ENCODE measurements around the gene SIPA1L3.

The SIPA1L3 gene

GRCh38 chr19:37893845-37894575 lies 13.0 kb upstream of the SIPA1L3 start:
- no peak for TF ChIP-seq MAX (IDR thresholded peaks at IDR 0.05; ENCODE audit: low read depth, low read length)
- no peak for TF ChIP-seq POLR2A (IDR thresholded peaks at IDR 0.05; ENCODE audit: extremely low read depth, insufficient read length)
- no peak for TF ChIP-seq MYC (IDR thresholded peaks at IDR 0.05; ENCODE audit: low read depth, low read length)
- DNase-seq (ENCODE audit: low read depth): no peak
- no peak overlapping the region for H3K4me3 ChIP-seq (ENCODE audit: low read depth, low read length)

GRCh38 chr19:37896180-37896579 lies 10.8 kb upstream of the SIPA1L3 start:
- H3K4me3 ChIP-seq (ENCODE audit: low read depth, low read length): no peak overlapping the region
- no peak for TF ChIP-seq MYC (IDR thresholded peaks at IDR 0.05; ENCODE audit: low read depth, low read length)
- no peak for TF ChIP-seq POLR2A (IDR thresholded peaks at IDR 0.05; ENCODE audit: extremely low read depth, insufficient read length)
- no peak for TF ChIP-seq CTCF (IDR thresholded peaks at IDR 0.05; ENCODE audit: low read depth, low read length)
- no peak for TF ChIP-seq MAX (IDR thresholded peaks at IDR 0.05; ENCODE audit: low read depth, low read length)
- DNase-seq (ENCODE audit: low read depth): no peak

- no peak for TF ChIP-seq MYC (IDR thresholded peaks at IDR 0.05; ENCODE audit: low read depth, low read length)
- no peak for TF ChIP-seq MAX (IDR thresholded peaks at IDR 0.05; ENCODE audit: low read depth, low read length)
- TF ChIP-seq CTCF (IDR thresholded peaks at IDR 0.05; ENCODE audit: low read depth, low read length): no peak
- TF ChIP-seq POLR2A (IDR thresholded peaks at IDR 0.05; ENCODE audit: extremely low read depth, insufficient read length): no peak
- DNase-seq (ENCODE audit: low read depth): no peak
- H3K4me3 ChIP-seq (ENCODE audit: low read depth, low read length): no peak overlapping the region
These were observed 7.6 kb upstream of the SIPA1L3 start for GRCh38 chr19:37899453-37899852.

GRCh38 chr19:37899966-37900365 lies 7.0 kb upstream of the SIPA1L3 start:
- no peak overlapping the region for H3K4me3 ChIP-seq (ENCODE audit: low read depth, low read length)
- TF ChIP-seq CTCF (IDR thresholded peaks at IDR 0.05; ENCODE audit: low read depth, low read length) (no peak), MYC (IDR thresholded peaks at IDR 0.05; ENCODE audit: low read depth, low read length) (no peak), MAX (IDR thresholded peaks at IDR 0.05; ENCODE audit: low read depth, low read length) (no peak), POLR2A (IDR thresholded peaks at IDR 0.05; ENCODE audit: extremely low read depth, insufficient read length) (no peak)
- DNase-seq (ENCODE audit: low read depth): no peak

GRCh38 chr19:37902668-37903067 lies 4.3 kb upstream of the SIPA1L3 start:
- TF ChIP-seq MAX (IDR thresholded peaks at IDR 0.05; ENCODE audit: low read depth, low read length) (no peak), CTCF (IDR thresholded peaks at IDR 0.05; ENCODE audit: low read depth, low read length) (peak; percentile 53), POLR2A (IDR thresholded peaks at IDR 0.05; ENCODE audit: extremely low read depth, insufficient read length) (no peak), MYC (IDR thresholded peaks at IDR 0.05; ENCODE audit: low read depth, low read length) (no peak)
- DNase-seq (ENCODE audit: low read depth): peak; percentile 76
- H3K4me3 ChIP-seq (ENCODE audit: low read depth, low read length): no peak overlapping the region

- TF ChIP-seq CTCF (IDR thresholded peaks at IDR 0.05; ENCODE audit: low read depth, low read length) (no peak), MYC (IDR thresholded peaks at IDR 0.05; ENCODE audit: low read depth, low read length) (no peak), MAX (IDR thresholded peaks at IDR 0.05; ENCODE audit: low read depth, low read length) (no peak), POLR2A (IDR thresholded peaks at IDR 0.05; ENCODE audit: extremely low read depth, insufficient read length) (no peak)
- H3K4me3 ChIP-seq (ENCODE audit: low read depth, low read length): no peak overlapping the region
- no peak for DNase-seq (ENCODE audit: low read depth)
These were observed 3.9 kb upstream of the SIPA1L3 start for GRCh38 chr19:37903096-37903495.

All from NB4 (cell line).